ENCODE measurements around the gene TLE4. TPM values are rescaled to one million over a fixed set of nuclear protein-coding genes. Genes with fewer than 3 reads are reported as not detected.

Gene TLE4
- total RNA-seq, 2 experiments from 2014 or later = 125 to 136 TPM

DNA sequence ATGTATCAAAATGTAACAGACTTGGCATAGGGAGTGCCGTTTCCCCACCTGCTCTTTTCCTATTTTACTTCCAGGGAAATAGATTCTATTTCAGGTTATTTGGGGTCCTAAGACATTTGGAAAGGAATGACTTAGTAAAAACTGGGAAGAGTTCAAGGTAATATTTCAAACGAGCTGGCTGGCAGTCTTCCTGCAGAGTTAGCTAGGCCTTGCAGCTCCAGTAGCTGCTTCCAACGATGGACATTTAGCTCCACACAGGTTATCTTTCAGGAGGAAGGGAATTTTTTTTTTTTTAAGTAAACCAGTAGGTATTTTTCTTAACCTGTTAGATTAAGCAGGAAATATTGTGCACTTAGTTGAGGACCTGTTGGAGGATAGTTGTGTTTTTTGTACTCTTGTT is 45.2 kb downstream of the TLE4 start:
- Mint-ChIP-seq H3K27me3 (no peaks in the 10 kb centered on the region), H3K27ac (no peak overlapping the region), H3K4me1 (ENCODE audit: low read depth) (peaks cover 79% of the 10 kb centered on the region), H3K36me3 (ENCODE audit: low read depth) (peaks cover 22% of the 10 kb centered on the region), H3K9me3 (no peaks in the 10 kb centered on the region), H3K4me3 (no peak overlapping the region)
- Histone ChIP-seq H3K27ac (ENCODE audit: low read depth in 1 of 2, low read length in 2 of 2) (no peak overlapping the region), H3K27me3 (ENCODE audit: control insufficient read depth in 1 of 2, insufficient read depth in 2 of 2, low read length in 2 of 2) (no peaks in the 10 kb centered on the region), H3K4me1 (ENCODE audit: insufficient read depth, low read length) (peaks cover 8% of the 10 kb centered on the region), H3K4me3 (ENCODE audit: low read length) (no peak overlapping the region), H3K9me3 (ENCODE audit: control insufficient read depth in 1 of 2, insufficient read depth in 1 of 2, low read length in 2 of 2) (no peaks in the 10 kb centered on the region), H3K36me3 (ENCODE audit: insufficient read depth, low read length) (peaks cover 5% of the 10 kb centered on the region)
- DNase-seq (no peak), ATAC-seq (ENCODE audit: poor library complexity) (no peak)
- intact Hi-C loops (cut with DNase I, micrococcal nuclease) = no loop called here
- TF ChIP-seq, protein P1, sequence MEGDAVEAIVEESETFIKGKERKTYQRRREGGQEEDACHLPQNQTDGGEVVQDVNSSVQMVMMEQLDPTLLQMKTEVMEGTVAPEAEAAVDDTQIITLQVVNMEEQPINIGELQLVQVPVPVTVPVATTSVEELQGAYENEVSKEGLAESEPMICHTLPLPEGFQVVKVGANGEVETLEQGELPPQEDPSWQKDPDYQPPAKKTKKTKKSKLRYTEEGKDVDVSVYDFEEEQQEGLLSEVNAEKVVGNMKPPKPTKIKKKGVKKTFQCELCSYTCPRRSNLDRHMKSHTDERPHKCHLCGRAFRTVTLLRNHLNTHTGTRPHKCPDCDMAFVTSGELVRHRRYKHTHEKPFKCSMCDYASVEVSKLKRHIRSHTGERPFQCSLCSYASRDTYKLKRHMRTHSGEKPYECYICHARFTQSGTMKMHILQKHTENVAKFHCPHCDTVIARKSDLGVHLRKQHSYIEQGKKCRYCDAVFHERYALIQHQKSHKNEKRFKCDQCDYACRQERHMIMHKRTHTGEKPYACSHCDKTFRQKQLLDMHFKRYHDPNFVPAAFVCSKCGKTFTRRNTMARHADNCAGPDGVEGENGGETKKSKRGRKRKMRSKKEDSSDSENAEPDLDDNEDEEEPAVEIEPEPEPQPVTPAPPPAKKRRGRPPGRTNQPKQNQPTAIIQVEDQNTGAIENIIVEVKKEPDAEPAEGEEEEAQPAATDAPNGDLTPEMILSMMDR (IDR thresholded peaks at IDR 0.05) = no peak
- CTCF ChIA-PET = interaction anchor here (1.5 kb wide), 1 partner anchor 9 kb away, joined by 3 read pairs; no protein-coding TSS in a partner anchor
- POLR2A ChIA-PET = interaction anchor here (0.9 kb wide), 1 partner anchor 23 kb away, joined by 4 read pairs; no protein-coding TSS in a partner anchor

GRCh38 chr9:79617395-79617794 is 45.6 kb downstream of the TLE4 start:
- Histone ChIP-seq H3K27me3 (ENCODE audit: control insufficient read depth in 1 of 2, insufficient read depth in 2 of 2, low read length in 2 of 2) (no peaks in the 10 kb centered on the region), H3K9me3 (ENCODE audit: control insufficient read depth in 1 of 2, insufficient read depth in 1 of 2, low read length in 2 of 2) (no peaks in the 10 kb centered on the region), H3K36me3 (ENCODE audit: insufficient read depth, low read length) (peaks cover 5% of the 10 kb centered on the region), H3K4me1 (ENCODE audit: insufficient read depth, low read length) (peaks cover 8% of the 10 kb centered on the region), H3K27ac (ENCODE audit: low read depth in 1 of 2, low read length in 2 of 2) (no peak overlapping the region), H3K4me3 (ENCODE audit: low read length) (no peak overlapping the region)
- no peak overlapping the region for H3K27ac Mint-ChIP-seq
- no peaks in the 10 kb centered on the region for H3K9me3 Mint-ChIP-seq
- H3K4me3 Mint-ChIP-seq = no peak overlapping the region
- peaks cover 79% of the 10 kb centered on the region for H3K4me1 Mint-ChIP-seq (ENCODE audit: low read depth)
- intact Hi-C loops (cut with DNase I, micrococcal nuclease) = no loop called here
- peaks cover 22% of the 10 kb centered on the region for H3K36me3 Mint-ChIP-seq (ENCODE audit: low read depth)
- ChIA-PET CTCF (interaction anchor here (0.8 to 1.5 kb wide), 2 partner anchors 8 to 40 kb away, joined by 3 read pairs; no protein-coding TSS in a partner anchor), POLR2A (no interaction called here)
- no peaks in the 10 kb centered on the region for H3K27me3 Mint-ChIP-seq
- TF ChIP-seq, protein P1 (IDR thresholded peaks at IDR 0.05) = no peak
- DNase-seq = no peak
- no peak for ATAC-seq (ENCODE audit: poor library complexity)

DNA sequence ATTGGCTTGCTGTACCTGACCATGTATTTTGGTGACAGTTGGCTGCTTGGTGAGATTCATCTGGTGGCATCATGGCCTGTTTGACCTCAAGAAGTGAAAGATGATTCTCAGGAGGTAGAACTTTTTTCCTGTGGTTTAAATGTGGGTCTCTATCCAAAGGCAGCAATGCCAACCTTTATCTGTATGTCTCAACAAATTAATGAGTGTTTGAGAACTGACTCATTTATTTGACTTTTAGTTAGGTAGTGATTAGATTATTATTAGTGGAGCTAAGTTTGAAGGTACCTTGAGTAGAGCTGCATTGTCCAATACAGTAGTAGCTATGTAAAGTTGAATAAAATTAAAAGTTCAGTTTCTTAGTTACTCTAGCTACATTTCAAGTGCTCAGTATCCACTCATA is 48.2 kb downstream of the TLE4 start:
- POLR2A ChIA-PET = interaction anchor here (0.5 to 0.8 kb wide), 4 partner anchors 9 to 133 kb away, joined by 3 to 7 read pairs (median 4); partner anchors contain the start of gene TLE4
- CTCF ChIA-PET = interaction anchor here (1.5 kb wide), 1 partner anchor 15 kb away, joined by 3 read pairs; no protein-coding TSS in a partner anchor
- H3K27ac Mint-ChIP-seq = no peak overlapping the region
- H3K27ac ChIP-seq (ENCODE audit: low read depth in 1 of 2, low read length in 2 of 2) = no peak overlapping the region
- H3K4me1 Mint-ChIP-seq (ENCODE audit: low read depth) = peaks cover 76% of the 10 kb centered on the region
- no peak overlapping the region for H3K4me3 ChIP-seq (ENCODE audit: low read length)
- no peaks in the 10 kb centered on the region for H3K27me3 Mint-ChIP-seq
- H3K27me3 ChIP-seq (ENCODE audit: control insufficient read depth in 1 of 2, insufficient read depth in 2 of 2, low read length in 2 of 2) = no peaks in the 10 kb centered on the region
- peaks cover 15% of the 10 kb centered on the region for H3K4me1 ChIP-seq (ENCODE audit: insufficient read depth, low read length)
- DNase-seq = no peak
- H3K9me3 Mint-ChIP-seq = no peaks in the 10 kb centered on the region
- no peak overlapping the region for H3K4me3 Mint-ChIP-seq
- H3K36me3 ChIP-seq (ENCODE audit: insufficient read depth, low read length) = peaks cover 3% of the 10 kb centered on the region
- H3K36me3 Mint-ChIP-seq (ENCODE audit: low read depth) = peaks cover 15% of the 10 kb centered on the region
- ATAC-seq (ENCODE audit: poor library complexity) = no peak
- intact Hi-C loops (cut with DNase I, micrococcal nuclease) = no loop called here
- TF ChIP-seq, protein P1 (IDR thresholded peaks at IDR 0.05) = no peak
- no peaks in the 10 kb centered on the region for H3K9me3 ChIP-seq (ENCODE audit: control insufficient read depth in 1 of 2, insufficient read depth in 1 of 2, low read length in 2 of 2)

All from CD4-positive, alpha-beta T cell (primary cell).